ENCODE measurements around the gene CCDC102B. TPM values are rescaled to one million over a fixed set of nuclear protein-coding genes. Genes with fewer than 3 reads are reported as not detected.
"Not testable (repeated sequence)": the region's sequence is repeated elsewhere in the genome, so short reads cannot be mapped to it uniquely, and the experiment has no call there.

CCDC102B gene
- total and polyA plus RNA-seq, 4 donors, result 7.1 to 78.8 (median 19.9) TPM

DNA sequence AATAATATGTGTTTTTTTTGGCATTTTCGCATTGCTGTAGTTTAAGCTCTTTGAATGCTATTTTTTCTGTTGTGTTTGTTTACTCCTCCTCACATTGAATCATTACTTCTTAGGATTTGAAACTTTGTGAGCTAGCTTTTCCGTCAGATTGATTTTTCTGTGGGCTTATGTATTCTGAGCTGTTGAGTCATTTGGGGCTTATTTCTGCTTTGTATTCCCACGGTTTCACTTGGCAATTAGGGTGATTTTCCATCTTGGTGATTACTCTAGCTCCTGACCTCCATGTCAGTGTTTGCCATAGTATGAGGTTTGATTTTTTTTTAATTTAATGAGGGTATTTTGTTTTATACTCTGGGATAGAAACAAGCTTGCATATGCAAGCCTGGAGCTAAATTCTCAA is 200.0 kb downstream of the CCDC102B start:
- Histone ChIP-seq H3K27me3 (ENCODE audit: control insufficient read depth in 3 of 3, insufficient read depth in 3 of 3, low read length in 2 of 3) (no peaks in the 10 kb centered on the region), H3K36me3 (ENCODE audit: control insufficient read depth in 4 of 4, insufficient read depth in 4 of 4, low read length in 4 of 4) (no peaks in the 10 kb centered on the region), H3K4me1 (ENCODE audit: control insufficient read depth in 5 of 5, insufficient read depth in 5 of 5, low read length in 5 of 5) (no peaks in the 10 kb centered on the region), H3K9me3 (ENCODE audit: control insufficient read depth in 4 of 4, insufficient read depth in 3 of 4, low read length in 3 of 4) (peaks cover 0 to 5% (median 0%) of the 10 kb centered on the region in 4 donors), H3K9ac (ENCODE audit: insufficient read depth in 1 of 2, low read length in 2 of 2) (no peak overlapping the region), H3K27ac (ENCODE audit: low read depth in 1 of 2, low read length in 1 of 2) (no peak overlapping the region), H3K4me3 (no peak overlapping the region)
- TF ChIP-seq, protein P1, sequence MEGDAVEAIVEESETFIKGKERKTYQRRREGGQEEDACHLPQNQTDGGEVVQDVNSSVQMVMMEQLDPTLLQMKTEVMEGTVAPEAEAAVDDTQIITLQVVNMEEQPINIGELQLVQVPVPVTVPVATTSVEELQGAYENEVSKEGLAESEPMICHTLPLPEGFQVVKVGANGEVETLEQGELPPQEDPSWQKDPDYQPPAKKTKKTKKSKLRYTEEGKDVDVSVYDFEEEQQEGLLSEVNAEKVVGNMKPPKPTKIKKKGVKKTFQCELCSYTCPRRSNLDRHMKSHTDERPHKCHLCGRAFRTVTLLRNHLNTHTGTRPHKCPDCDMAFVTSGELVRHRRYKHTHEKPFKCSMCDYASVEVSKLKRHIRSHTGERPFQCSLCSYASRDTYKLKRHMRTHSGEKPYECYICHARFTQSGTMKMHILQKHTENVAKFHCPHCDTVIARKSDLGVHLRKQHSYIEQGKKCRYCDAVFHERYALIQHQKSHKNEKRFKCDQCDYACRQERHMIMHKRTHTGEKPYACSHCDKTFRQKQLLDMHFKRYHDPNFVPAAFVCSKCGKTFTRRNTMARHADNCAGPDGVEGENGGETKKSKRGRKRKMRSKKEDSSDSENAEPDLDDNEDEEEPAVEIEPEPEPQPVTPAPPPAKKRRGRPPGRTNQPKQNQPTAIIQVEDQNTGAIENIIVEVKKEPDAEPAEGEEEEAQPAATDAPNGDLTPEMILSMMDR (IDR thresholded peaks at IDR 0.05; ENCODE audit: control extremely low read depth, extremely low read depth), result no peak
- 71 to 75% methylated on average over 3 of the region's 3 CpGs for WGBS, 2 donors
- no peak for ATAC-seq (ENCODE audit: insufficient read depth, low FRiP score)
- DNase-seq, result no peak

DNA sequence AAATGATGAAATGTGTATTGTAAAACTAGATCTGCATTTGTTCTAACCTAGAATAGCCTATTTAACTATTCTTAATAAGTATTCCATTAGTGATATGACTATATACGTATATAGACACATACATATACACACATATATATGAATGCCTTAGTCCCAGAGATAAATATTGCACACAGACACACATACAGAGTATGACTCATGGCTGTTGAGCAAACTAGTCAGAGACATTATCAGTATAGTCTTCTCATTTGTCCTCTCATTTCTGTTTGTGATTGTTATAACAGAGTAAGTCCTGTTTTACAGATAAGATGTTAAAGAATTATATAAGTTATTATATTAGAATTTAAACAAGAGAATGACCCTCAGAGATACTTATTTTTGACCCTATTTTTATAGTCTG is 202.5 kb downstream of the CCDC102B start:
- Histone ChIP-seq H3K9ac (ENCODE audit: insufficient read depth in 1 of 2, low read length in 2 of 2) (no peak overlapping the region), H3K27me3 (ENCODE audit: control insufficient read depth in 3 of 3, insufficient read depth in 3 of 3, low read length in 2 of 3) (no peaks in the 10 kb centered on the region), H3K4me1 (ENCODE audit: control insufficient read depth in 5 of 5, insufficient read depth in 5 of 5, low read length in 5 of 5) (no peaks in the 10 kb centered on the region), H3K9me3 (ENCODE audit: control insufficient read depth in 4 of 4, insufficient read depth in 3 of 4, low read length in 3 of 4) (peaks cover 0 to 3% (median 0%) of the 10 kb centered on the region in 4 donors), H3K36me3 (ENCODE audit: control insufficient read depth in 4 of 4, insufficient read depth in 4 of 4, low read length in 4 of 4) (no peaks in the 10 kb centered on the region), H3K4me3 (no peak overlapping the region), H3K27ac (ENCODE audit: low read depth in 1 of 2, low read length in 1 of 2) (no peak overlapping the region)
- ATAC-seq (ENCODE audit: insufficient read depth, low FRiP score) (no peak), DNase-seq (no peak)
- TF ChIP-seq, protein P1 (IDR thresholded peaks at IDR 0.05; ENCODE audit: control extremely low read depth, extremely low read depth), result no peak
- 88 to 90% methylated on average over 1 of the region's 1 CpG for WGBS, 2 donors

DNA sequence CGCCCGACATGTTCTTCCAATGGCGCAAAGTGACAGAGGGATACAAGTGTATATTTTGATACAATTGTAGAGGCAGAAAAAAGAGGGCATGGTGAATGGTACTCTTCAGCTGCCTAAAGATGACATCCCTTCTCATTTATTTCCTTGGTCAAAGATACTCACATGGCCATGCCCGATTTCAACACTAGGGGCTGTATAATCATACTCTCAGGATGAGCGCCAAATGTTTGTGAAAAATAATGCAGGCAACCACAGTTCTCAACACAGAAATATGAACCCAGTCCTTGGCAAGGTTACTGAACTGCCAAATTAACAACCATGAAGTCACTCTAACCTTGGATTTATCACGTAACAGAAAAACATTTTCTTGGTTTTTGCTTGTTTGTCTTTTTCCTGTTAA is 204.4 kb downstream of the CCDC102B start:
- ATAC-seq (ENCODE audit: insufficient read depth, low FRiP score), result no peak
- Histone ChIP-seq H3K9ac (ENCODE audit: insufficient read depth in 1 of 2, low read length in 2 of 2) (no peak overlapping the region), H3K36me3 (ENCODE audit: control insufficient read depth in 4 of 4, insufficient read depth in 4 of 4, low read length in 4 of 4) (no peaks in the 10 kb centered on the region), H3K4me3 (no peak overlapping the region), H3K27me3 (ENCODE audit: control insufficient read depth in 3 of 3, insufficient read depth in 3 of 3, low read length in 2 of 3) (no peaks in the 10 kb centered on the region), H3K4me1 (ENCODE audit: control insufficient read depth in 5 of 5, insufficient read depth in 5 of 5, low read length in 5 of 5) (no peaks in the 10 kb centered on the region), H3K27ac (ENCODE audit: low read depth in 1 of 2, low read length in 1 of 2) (no peak overlapping the region), H3K9me3 (ENCODE audit: control insufficient read depth in 4 of 4, insufficient read depth in 3 of 4, low read length in 3 of 4) (no peaks in the 10 kb centered on the region)
- TF ChIP-seq, protein P1 (IDR thresholded peaks at IDR 0.05; ENCODE audit: control extremely low read depth, extremely low read depth), result no peak
- DNase-seq, result no peak
- 95 to 98% methylated on average over 6 of the region's 6 CpGs for WGBS, 2 donors

DNA sequence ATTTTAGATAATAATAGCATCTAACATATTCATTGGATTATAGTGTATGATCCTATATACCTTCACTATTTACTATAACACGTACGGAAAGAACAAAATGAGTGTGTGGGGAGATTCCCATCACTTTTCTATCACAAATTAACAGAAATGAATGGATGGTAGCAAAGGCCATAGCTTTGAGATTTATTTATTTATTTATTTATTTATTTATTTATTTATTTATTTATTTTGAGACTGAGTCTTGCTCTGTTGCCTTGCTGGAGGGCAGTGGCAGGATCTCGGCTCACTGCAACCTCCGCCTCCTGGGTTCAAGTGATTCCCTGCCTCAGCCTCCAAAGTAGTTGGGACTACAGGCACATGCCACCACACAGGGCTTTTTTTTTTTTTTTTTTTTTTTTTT is 208.3 kb downstream of the CCDC102B start:
- not testable (repeated sequence) for H3K4me3 ChIP-seq; H3K27ac ChIP-seq (ENCODE audit: low read depth in 1 of 2, low read length in 1 of 2); H3K27me3 ChIP-seq (ENCODE audit: control insufficient read depth in 3 of 3, insufficient read depth in 3 of 3, low read length in 2 of 3); H3K36me3 ChIP-seq (ENCODE audit: control insufficient read depth in 4 of 4, insufficient read depth in 4 of 4, low read length in 4 of 4); H3K4me1 ChIP-seq (ENCODE audit: control insufficient read depth in 5 of 5, insufficient read depth in 5 of 5, low read length in 5 of 5); H3K9me3 ChIP-seq (ENCODE audit: control insufficient read depth in 4 of 4, insufficient read depth in 3 of 4, low read length in 3 of 4); DNase-seq; H3K9ac ChIP-seq (ENCODE audit: insufficient read depth in 1 of 2, low read length in 2 of 2); ATAC-seq (ENCODE audit: insufficient read depth, low FRiP score)
- 91 to 98% methylated on average over 4 of the region's 4 CpGs for WGBS, 2 donors
